HL-60/S4 (cell line): ENCODE data around the gene HNRNPF.

Experiments used
- in situ Hi-C: fragments of 300-500 bp; cut with MboI; formaldehyde crosslinking; loops from 2 replicates; pipeline ENCODE4 v1.14.3; 2022; ENCODE audit warnings: low sequenced_read_pairs

The HNRNPF gene

GRCh38 chr10:43383204-43383971 is 25.6 kb downstream of the HNRNPF start:
- in situ Hi-C loops, result no loop called here

- in situ Hi-C loops, result no loop called here
Observed at GRCh38 chr10:43380610-43381222, 28.3 kb downstream of the HNRNPF start.

GRCh38 chr10:43377424-43377883 is 31.5 kb downstream of the HNRNPF start:
- in situ Hi-C loops, result no loop called here

- in situ Hi-C loops, result no loop called here
Observed at GRCh38 chr10:43376828-43377423, 32.1 kb downstream of the HNRNPF start.

GRCh38 chr10:43376046-43376635 is 32.8 kb downstream of the HNRNPF start:
- in situ Hi-C loops, result no loop called here

- in situ Hi-C loops, result no loop called here
Observed at GRCh38 chr10:43375401-43376020, 33.5 kb downstream of the HNRNPF start.

GRCh38 chr10:43374194-43374593 is 34.8 kb downstream of the HNRNPF start:
- in situ Hi-C loops, result no loop called here

- in situ Hi-C loops, result no loop called here
Observed at GRCh38 chr10:43373461-43373860, 35.5 kb downstream of the HNRNPF start.

- in situ Hi-C loops, result no loop called here
Observed at GRCh38 chr10:43372765-43373361, 36.1 kb downstream of the HNRNPF start.

- in situ Hi-C loops, result no loop called here
Observed at GRCh38 chr10:43371418-43371817, 37.6 kb downstream of the HNRNPF start, which contains the start of gene FXYD4. FXYD4 (plus strand) TSS chr10:43371636; CDS start chr10:43373747, 2,111 bp downstream.

- in situ Hi-C loops, result no loop called here
Observed at GRCh38 chr10:43370671-43371215, 38.2 kb downstream of the HNRNPF start.

- in situ Hi-C loops, result no loop called here
Observed at GRCh38 chr10:43369921-43370320, 39.1 kb downstream of the HNRNPF start.

- in situ Hi-C loops, result no loop called here
Observed at GRCh38 chr10:43365001-43365400, 44.0 kb downstream of the HNRNPF start.

GRCh38 chr10:43362191-43362839 is 46.7 kb downstream of the HNRNPF start:
- in situ Hi-C loops, result no loop called here

GRCh38 chr10:43361547-43362190 is 47.3 kb downstream of the HNRNPF start:
- in situ Hi-C loops, result no loop called here

GRCh38 chr10:43360086-43360485 is 48.9 kb downstream of the HNRNPF start:
- in situ Hi-C loops, result no loop called here

GRCh38 chr10:43355749-43356371 is 53.1 kb downstream of the HNRNPF start:
- in situ Hi-C loops, result no loop called here

GRCh38 chr10:43354879-43355380 is 54.1 kb downstream of the HNRNPF start:
- in situ Hi-C loops, result no loop called here

- in situ Hi-C loops, result no loop called here
Observed at GRCh38 chr10:43354330-43354635, 54.7 kb downstream of the HNRNPF start.
